GM19452 (cell line): ENCODE data around the gene SYDE2.

Experiments used
- ATAC-seq: cut with Tn5 transposase; IDR thresholded peaks from one replicate; pipeline ENCODE4 v1.9.1; 2021; ENCODE audit not compliant: unreplicated experiment

SYDE2 gene

GRCh38 chr1:85125891-85126290, 74.9 kb downstream of the SYDE2 start:
- ATAC-seq, result no peak

- no peak for ATAC-seq
Measured at GRCh38 chr1:85124091-85124490, 76.7 kb downstream of the SYDE2 start.

- no peak for ATAC-seq
Measured at GRCh38 chr1:85122169-85122568, 78.6 kb downstream of the SYDE2 start.

- ATAC-seq, result no peak
Measured at GRCh38 chr1:85121744-85122143, 79.1 kb downstream of the SYDE2 start.

GRCh38 chr1:85118751-85119150, 82.1 kb downstream of the SYDE2 start:
- ATAC-seq, result no peak

- ATAC-seq, result no peak
Measured at GRCh38 chr1:85116856-85117255, 84.0 kb downstream of the SYDE2 start.

GRCh38 chr1:85115933-85116332, 84.9 kb downstream of the SYDE2 start:
- ATAC-seq, result no peak

GRCh38 chr1:85111695-85112094, 89.1 kb downstream of the SYDE2 start:
- no peak for ATAC-seq

GRCh38 chr1:85109475-85109874, 91.3 kb downstream of the SYDE2 start:
- no peak for ATAC-seq
